GM12891 (cell line): ENCODE data around the gene ZNF664.

Source experiments
- DNase-seq: peaks from one replicate; pipeline ENCODE4 v3.0.0; 2011; ENCODE audit warnings: low spot score; ENCODE audit not compliant: insufficient read length
- FAIRE-seq: peaks from 2 replicates; lab custom pipeline; 2011; peaks lifted over from hg19 to GRCh38; lab: Jason Lieb, UNC
- PAX5 ChIP-seq: IDR thresholded peaks from 2 replicates; pipeline ENCODE4 v1.6.1; 2011; ENCODE audit warnings: low read length, moderate library complexity, mild to moderate bottlenecking; ENCODE audit not compliant: insufficient read depth, severe bottlenecking
- POLR2A ChIP-seq: IDR thresholded peaks from 2 replicates; pipeline ENCODE4 v1.6.1; 2011; ENCODE audit warnings: low read depth, low read length, control low read depth
- POLR2AphosphoS5 ChIP-seq: IDR thresholded peaks from 2 replicates; pipeline ENCODE4 v1.6.1; 2011; ENCODE audit warnings: low read depth, low read length, control low read depth
- POU2F2 ChIP-seq: IDR thresholded peaks from 2 replicates; pipeline ENCODE4 v1.6.1; 2011; ENCODE audit warnings: low read depth, mild to moderate bottlenecking, control low read depth, low read length, moderate library complexity
- SPI1 ChIP-seq: IDR thresholded peaks from 2 replicates; pipeline ENCODE4 v1.6.1; 2011; ENCODE audit warnings: low read depth, low read length, control low read depth
- TAF1 ChIP-seq: IDR thresholded peaks from 2 replicates; pipeline ENCODE4 v1.6.1; 2011; ENCODE audit warnings: low read depth, low read length, control low read depth

Gene ZNF664

GRCh38 chr12:123989168-123989567, 16.2 kb downstream of the ZNF664 start:
- TF ChIP-seq PAX5: no peak
- TF ChIP-seq TAF1: no peak
- TF ChIP-seq POU2F2: no peak
- TF ChIP-seq POLR2A: no peak
- TF ChIP-seq SPI1: no peak
- no peak for TF ChIP-seq POLR2AphosphoS5
- no peak for DNase-seq
- no peak for FAIRE-seq

- DNase-seq: no peak
- TF ChIP-seq POLR2AphosphoS5 (no peak), POU2F2 (no peak), TAF1 (no peak), SPI1 (no peak), PAX5 (no peak), POLR2A (no peak)
- FAIRE-seq: no peak
Observed at GRCh38 chr12:123989753-123990152, 16.7 kb downstream of the ZNF664 start.

- DNase-seq (no peak), FAIRE-seq (no peak)
- no peak for TF ChIP-seq POU2F2
- no peak for TF ChIP-seq SPI1
- TF ChIP-seq POLR2AphosphoS5: no peak
- TF ChIP-seq POLR2A: no peak
- no peak for TF ChIP-seq PAX5
- no peak for TF ChIP-seq TAF1
Observed at GRCh38 chr12:123990511-123990910, 17.5 kb downstream of the ZNF664 start.

DNA sequence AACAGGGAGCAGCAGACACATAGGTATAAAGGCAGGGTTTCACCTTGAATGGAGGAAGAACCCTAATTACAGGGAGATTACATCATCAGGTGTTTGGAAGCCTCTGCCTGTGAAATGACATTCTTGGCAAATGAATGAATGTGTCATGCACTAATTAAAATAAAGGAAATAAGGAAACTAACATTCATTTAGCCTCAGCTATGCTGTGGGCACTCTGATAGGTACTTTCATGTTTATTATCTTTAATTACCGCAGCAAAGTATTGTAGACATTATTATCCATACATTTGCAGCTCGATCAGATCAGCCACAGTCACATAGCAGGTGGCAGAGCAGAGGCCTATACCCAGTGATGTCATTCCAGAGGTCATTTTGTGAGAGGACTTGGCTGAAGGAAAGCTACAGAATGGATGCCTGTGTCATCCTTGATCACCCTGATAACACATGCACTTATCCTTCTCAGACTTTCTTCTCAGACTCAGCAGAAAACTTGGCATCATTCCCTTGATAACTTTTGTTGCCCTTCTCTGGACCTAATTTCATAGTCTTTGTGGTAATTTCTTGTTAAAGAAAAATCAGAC, 18.4 kb downstream of the ZNF664 start:
- TF ChIP-seq TAF1 (no peak), SPI1 (no peak), PAX5 (no peak), POLR2A (no peak), POLR2AphosphoS5 (no peak), POU2F2 (no peak)
- FAIRE-seq (no peak), DNase-seq (no peak)

- FAIRE-seq (no peak), DNase-seq (no peak)
- TF ChIP-seq PAX5 (no peak), POU2F2 (no peak), TAF1 (no peak), SPI1 (no peak), POLR2A (no peak), POLR2AphosphoS5 (no peak)
Observed at GRCh38 chr12:123992118-123992825, 19.3 kb downstream of the ZNF664 start.

- TF ChIP-seq TAF1 (no peak), POU2F2 (no peak), POLR2AphosphoS5 (no peak), POLR2A (no peak), PAX5 (no peak), SPI1 (no peak)
- DNase-seq: no peak
- no peak for FAIRE-seq
Observed at GRCh38 chr12:123995023-123995748, 22.2 kb downstream of the ZNF664 start.

GRCh38 chr12:123996581-123996980, 23.6 kb downstream of the ZNF664 start:
- DNase-seq: no peak
- FAIRE-seq: no peak
- TF ChIP-seq TAF1: no peak
- no peak for TF ChIP-seq POLR2AphosphoS5
- no peak for TF ChIP-seq SPI1
- TF ChIP-seq POLR2A: no peak
- TF ChIP-seq POU2F2: no peak
- no peak for TF ChIP-seq PAX5

- DNase-seq (no peak), FAIRE-seq (no peak)
Observed at GRCh38 chr12:123997033-123997822, 24.2 kb downstream of the ZNF664 start.

GRCh38 chr12:123997908-123998307, 24.9 kb downstream of the ZNF664 start:
- FAIRE-seq: no peak
- TF ChIP-seq POU2F2: no peak
- TF ChIP-seq TAF1: no peak
- DNase-seq: no peak

More at GRCh38 chr12:123997033-123997822, 24.2 kb downstream of the ZNF664 start:
- no peak for TF ChIP-seq POLR2AphosphoS5
